Measurements from ENCODE around the gene TRIM31. TPM values are rescaled to one million over a fixed set of nuclear protein-coding genes. Genes with fewer than 3 reads are reported as not detected.

Gene TRIM31
- total and polyA plus RNA-seq, 2 donors (not counting 3 experiments of a cell fraction or from before 2014, with no cell fraction given), result not detected

DNA sequence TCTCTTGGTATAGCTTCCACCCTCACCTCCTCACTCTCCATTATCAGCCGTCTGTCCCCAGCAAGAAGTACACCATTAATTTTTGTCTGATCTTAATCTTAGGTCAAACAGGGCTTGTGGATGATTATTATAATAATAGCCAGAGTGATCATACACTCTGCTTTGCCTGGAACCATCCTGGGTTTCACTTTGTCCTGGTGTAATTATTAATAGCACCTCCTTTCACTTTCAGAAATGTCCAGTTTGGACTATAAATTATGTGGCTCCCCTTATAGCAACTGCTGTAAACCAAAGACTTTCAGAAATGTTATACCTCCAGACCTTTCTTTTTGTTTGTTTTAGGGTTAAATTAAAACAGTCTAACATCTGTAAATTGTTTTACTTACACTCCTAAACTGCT, 951 bp upstream of the TRIM31 start:
- Histone ChIP-seq H3K79me2 (ENCODE audit: control insufficient read depth, insufficient read depth, low read length) (no peaks in the 10 kb centered on the region), H3K9me3 (replicated peaks; ENCODE audit: control insufficient read depth, insufficient read depth, low read length) (no peaks in the 10 kb centered on the region), H3K4me3 (replicated peaks in 1 of 3; ENCODE audit: insufficient read depth in 1 of 3, low read depth in 1 of 3, low read length in 3 of 3) (no peak overlapping the region), H3K27me3 (ENCODE audit: control insufficient read depth in 2 of 2, insufficient read depth in 2 of 2, low read length in 2 of 2) (peaks cover 33 to 49% of the 10 kb centered on the region in 2 experiments), H3K4me2 (ENCODE audit: insufficient read depth, low read length) (no peak overlapping the region), H3K36me3 (ENCODE audit: control insufficient read depth in 2 of 2, extremely low read depth in 1 of 2, insufficient read depth in 2 of 2, low read length in 2 of 2) (no peaks in the 10 kb centered on the region), H3K9me1 (replicated peaks; ENCODE audit: control insufficient read depth, extremely low read depth, insufficient read depth, low read length) (no peaks in the 10 kb centered on the region), H3K27ac (ENCODE audit: insufficient read depth, low read depth, low read length) (no peak overlapping the region), H2AFZ (ENCODE audit: low read depth, low read length) (no peak overlapping the region), H4K20me1 (replicated peaks; ENCODE audit: control insufficient read depth, extremely low read depth, insufficient read depth, low read length) (no peaks in the 10 kb centered on the region), H3K9ac (replicated peaks; ENCODE audit: extremely low read depth, insufficient read depth, low read length) (no peak overlapping the region), H3K4me1 (ENCODE audit: control insufficient read depth, extremely low read depth, insufficient read depth, low read length) (no peaks in the 10 kb centered on the region)
- no TSS peak for BruUV-seq (replicated peaks)
- DNase-seq (ENCODE audit: low read depth, low spot score) (no peak), FAIRE-seq (no peak)
- ChIA-PET CTCF (interaction anchor here (1.4 kb wide), 1 partner anchor 17 kb away, joined by 4 read pairs; no protein-coding TSS in a partner anchor), POLR2A (no interaction called here)
- dilution Hi-C loops (cut with MboI; ENCODE audit: extremely low pct_ligation_motif_present, low sequenced_read_pairs), result no loop called here
- TF ChIP-seq, protein P1, sequence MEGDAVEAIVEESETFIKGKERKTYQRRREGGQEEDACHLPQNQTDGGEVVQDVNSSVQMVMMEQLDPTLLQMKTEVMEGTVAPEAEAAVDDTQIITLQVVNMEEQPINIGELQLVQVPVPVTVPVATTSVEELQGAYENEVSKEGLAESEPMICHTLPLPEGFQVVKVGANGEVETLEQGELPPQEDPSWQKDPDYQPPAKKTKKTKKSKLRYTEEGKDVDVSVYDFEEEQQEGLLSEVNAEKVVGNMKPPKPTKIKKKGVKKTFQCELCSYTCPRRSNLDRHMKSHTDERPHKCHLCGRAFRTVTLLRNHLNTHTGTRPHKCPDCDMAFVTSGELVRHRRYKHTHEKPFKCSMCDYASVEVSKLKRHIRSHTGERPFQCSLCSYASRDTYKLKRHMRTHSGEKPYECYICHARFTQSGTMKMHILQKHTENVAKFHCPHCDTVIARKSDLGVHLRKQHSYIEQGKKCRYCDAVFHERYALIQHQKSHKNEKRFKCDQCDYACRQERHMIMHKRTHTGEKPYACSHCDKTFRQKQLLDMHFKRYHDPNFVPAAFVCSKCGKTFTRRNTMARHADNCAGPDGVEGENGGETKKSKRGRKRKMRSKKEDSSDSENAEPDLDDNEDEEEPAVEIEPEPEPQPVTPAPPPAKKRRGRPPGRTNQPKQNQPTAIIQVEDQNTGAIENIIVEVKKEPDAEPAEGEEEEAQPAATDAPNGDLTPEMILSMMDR (IDR thresholded peaks at IDR 0.05; ENCODE audit: extremely low read depth in 1 of 2, insufficient read depth in 1 of 2, low read depth in 1 of 2, low read length in 2 of 2), result no peak
- TF ChIP-seq, protein P2, sequence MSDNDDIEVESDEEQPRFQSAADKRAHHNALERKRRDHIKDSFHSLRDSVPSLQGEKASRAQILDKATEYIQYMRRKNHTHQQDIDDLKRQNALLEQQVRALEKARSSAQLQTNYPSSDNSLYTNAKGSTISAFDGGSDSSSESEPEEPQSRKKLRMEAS (IDR thresholded peaks at IDR 0.05; ENCODE audit: insufficient read depth, insufficient read length), result no peak
- TF ChIP-seq JUN (IDR thresholded peaks at IDR 0.05; ENCODE audit: borderline replicate concordance, insufficient read depth, insufficient read length, low read depth) (no peak), GATA2 (IDR thresholded peaks at IDR 0.05; ENCODE audit: insufficient read depth, insufficient read length, low read depth, low read length) (no peak), POLR2A (IDR thresholded peaks at IDR 0.05; ENCODE audit: low read depth, low read length) (no peak)
- intact Hi-C loops (cut with micrococcal nuclease), result no loop called here

Data from endothelial cell of umbilical vein (primary cell).